HEK293 (cell line): ENCODE measurements around the gene DLL1.

Source experiments
- GLIS2 ChIP-seq: fragments of 450-650 bp; formaldehyde crosslinking; IDR thresholded peaks from 2 replicates; pipeline ENCODE4 v1.5.1; 2016; ENCODE audit warnings: missing biosample characterization, missing genetic modification characterization
- MYNN ChIP-seq: fragments of 450-650 bp; formaldehyde crosslinking; IDR thresholded peaks from 2 replicates; pipeline ENCODE4 v1.5.1; 2016; ENCODE audit warnings: missing biosample characterization, missing genetic modification characterization, borderline replicate concordance
- OSR2 ChIP-seq: fragments of 450-650 bp; formaldehyde crosslinking; IDR thresholded peaks from 2 replicates; pipeline ENCODE4 v1.5.1; 2016; ENCODE audit warnings: missing biosample characterization, missing genetic modification characterization
- YY1 ChIP-seq: fragments of 450-650 bp; formaldehyde crosslinking; IDR thresholded peaks from 2 replicates; pipeline ENCODE4 v1.5.1; 2018; ENCODE audit warnings: missing biosample characterization, missing genetic modification characterization
- ZBTB1 ChIP-seq: fragments of 450-650 bp; formaldehyde crosslinking; IDR thresholded peaks from 2 replicates; pipeline ENCODE4 v1.5.1; 2016; ENCODE audit warnings: missing biosample characterization, missing genetic modification characterization
- ZFP37 ChIP-seq: fragments of 450-650 bp; formaldehyde crosslinking; IDR thresholded peaks from 2 replicates; pipeline ENCODE4 v1.5.1; 2016; ENCODE audit warnings: missing biosample characterization, missing genetic modification characterization
- ZNF16 ChIP-seq: fragments of 450-650 bp; formaldehyde crosslinking; IDR thresholded peaks from 2 replicates; pipeline ENCODE4 v1.5.1; 2016; ENCODE audit warnings: low read depth, missing biosample characterization, missing genetic modification characterization
- ZNF23 ChIP-seq: fragments of 450-650 bp; formaldehyde crosslinking; IDR thresholded peaks from 2 replicates; pipeline ENCODE4 v1.5.1; 2016; ENCODE audit warnings: missing biosample characterization, missing genetic modification characterization, borderline replicate concordance
- ZNF423 ChIP-seq: fragments of 450-650 bp; formaldehyde crosslinking; IDR thresholded peaks from 2 replicates; pipeline ENCODE4 v1.5.1; 2016; ENCODE audit warnings: missing biosample characterization, missing genetic modification characterization
- ZNF530 ChIP-seq: fragments of 450-650 bp; formaldehyde crosslinking; IDR thresholded peaks from 2 replicates; pipeline ENCODE4 v1.5.1; 2016; ENCODE audit warnings: low read depth, missing biosample characterization, missing genetic modification characterization
- ZNF548 ChIP-seq: fragments of 450-650 bp; formaldehyde crosslinking; IDR thresholded peaks from 2 replicates; pipeline ENCODE4 v1.5.1; 2016; ENCODE audit warnings: missing biosample characterization, missing genetic modification characterization
- ZNF558 ChIP-seq: fragments of 450-650 bp; formaldehyde crosslinking; IDR thresholded peaks from 2 replicates; pipeline ENCODE4 v1.5.1; 2016; ENCODE audit warnings: missing biosample characterization, missing genetic modification characterization
- ZNF626 ChIP-seq: fragments of 450-650 bp; sonication (Bioruptor Pico); formaldehyde crosslinking; IDR thresholded peaks from 2 replicates; pipeline ENCODE4 v1.5.1; 2018; ENCODE audit warnings: missing biosample characterization, missing genetic modification characterization, inconsistent platforms
- ZNF654 ChIP-seq: fragments of 450-650 bp; formaldehyde crosslinking; IDR thresholded peaks from 2 replicates; pipeline ENCODE4 v1.5.1; 2016; ENCODE audit warnings: low read depth, missing biosample characterization, missing genetic modification characterization
- ZNF660 ChIP-seq: fragments of 450-650 bp; IDR thresholded peaks from 2 replicates; pipeline ENCODE4 v1.5.1; 2018; ENCODE audit warnings: missing biosample characterization, mild to moderate bottlenecking, missing genetic modification characterization
- ZNF76 ChIP-seq: fragments of 450-650 bp; formaldehyde crosslinking; IDR thresholded peaks from 2 replicates; pipeline ENCODE4; 2016; ENCODE audit warnings: low read depth, missing biosample characterization, missing genetic modification characterization, borderline replicate concordance
- ZNF776 ChIP-seq: fragments of 450-650 bp; formaldehyde crosslinking; IDR thresholded peaks from 2 replicates; pipeline ENCODE4 v1.5.0; 2017; ENCODE audit warnings: missing biosample characterization, missing genetic modification characterization, borderline replicate concordance
- ZNF777 ChIP-seq: fragments of 450-650 bp; formaldehyde crosslinking; IDR thresholded peaks from 2 replicates; pipeline ENCODE4 v1.5.1; 2017; ENCODE audit warnings: missing biosample characterization, missing genetic modification characterization, borderline replicate concordance
- ZNF792 ChIP-seq: fragments of 450-650 bp; formaldehyde crosslinking; IDR thresholded peaks from 2 replicates; pipeline ENCODE4 v1.5.1; 2016; ENCODE audit warnings: missing biosample characterization, missing genetic modification characterization
- TF ChIP-seq, protein P1 (sequence below): fragments of 450-650 bp; formaldehyde crosslinking; IDR thresholded peaks from 2 replicates; pipeline ENCODE4 v1.5.1; 2016; ENCODE audit warnings: missing biosample characterization, missing genetic modification characterization, low read depth
- TF ChIP-seq, protein P2 (sequence below): fragments of 450-650 bp; formaldehyde crosslinking; IDR thresholded peaks from 2 replicates; pipeline ENCODE4 v1.5.1; 2016; ENCODE audit warnings: missing biosample characterization, missing genetic modification characterization, borderline replicate concordance
- TF ChIP-seq, protein P3 (sequence below): fragments of 450-650 bp; formaldehyde crosslinking; IDR thresholded peaks from 2 replicates; pipeline ENCODE4 v1.5.1; 2017; ENCODE audit warnings: missing biosample characterization, missing genetic modification characterization
- TF ChIP-seq, protein P4 (sequence below): fragments of 450-650 bp; formaldehyde crosslinking; IDR thresholded peaks from 2 replicates; pipeline ENCODE4; 2016; ENCODE audit warnings: missing biosample characterization, missing genetic modification characterization
- TF ChIP-seq, protein P5 (sequence below): fragments of 450-650 bp; formaldehyde crosslinking; IDR thresholded peaks from 2 replicates; pipeline ENCODE4 v1.5.1; 2017; ENCODE audit warnings: missing biosample characterization, missing genetic modification characterization
- TF ChIP-seq, protein P6 (sequence below): fragments of 450-650 bp; formaldehyde crosslinking; IDR thresholded peaks from 2 replicates; pipeline ENCODE4 v1.5.1; 2016; ENCODE audit warnings: missing biosample characterization, missing genetic modification characterization

DLL1 gene

DNA sequence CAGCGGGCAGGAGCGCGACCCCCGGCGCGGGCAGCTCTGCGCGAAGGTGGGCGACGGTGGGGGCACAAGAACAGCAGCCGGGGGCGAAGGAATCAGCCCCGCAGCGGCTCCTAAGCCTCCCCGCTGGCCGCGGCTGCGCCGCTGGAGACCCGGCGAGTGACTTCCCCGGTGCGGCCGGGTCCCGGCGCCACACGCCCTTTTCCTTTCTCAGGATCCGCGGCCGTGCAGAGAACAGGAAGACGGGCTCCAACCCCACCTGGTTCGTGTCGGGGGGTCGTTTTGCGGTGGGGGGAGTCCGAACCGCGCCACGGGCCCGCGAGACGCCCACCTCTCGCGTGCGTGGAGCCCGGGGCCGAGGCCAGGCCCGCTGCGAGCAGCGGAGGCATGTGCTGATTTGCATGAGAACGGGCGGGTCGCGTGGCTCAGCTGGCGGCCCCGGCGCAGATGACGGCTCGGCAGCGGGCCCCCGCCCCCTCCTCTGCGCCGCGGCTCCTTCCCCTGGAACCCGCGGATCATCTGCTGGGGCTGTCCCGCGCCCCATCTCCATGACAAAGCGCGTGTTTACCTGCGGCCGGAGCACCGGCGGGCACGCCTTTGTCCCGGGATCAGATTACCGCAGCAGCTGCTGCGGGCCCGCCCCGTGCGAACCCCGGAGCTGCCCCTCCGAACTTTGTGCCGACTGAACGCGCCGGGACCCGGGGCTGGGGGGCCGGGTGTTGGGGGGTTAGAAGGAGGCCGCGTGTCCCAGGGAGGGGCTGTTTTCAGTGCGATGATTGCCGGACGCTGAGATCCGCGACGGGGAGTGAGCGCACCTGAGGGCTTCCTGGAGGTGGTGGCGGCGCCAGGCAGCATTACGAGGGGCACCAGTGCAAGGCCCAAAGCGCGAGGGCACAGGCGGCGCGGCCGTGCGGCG is 4.9 kb upstream of the DLL1 start (continued):
- TF ChIP-seq, protein P1, sequence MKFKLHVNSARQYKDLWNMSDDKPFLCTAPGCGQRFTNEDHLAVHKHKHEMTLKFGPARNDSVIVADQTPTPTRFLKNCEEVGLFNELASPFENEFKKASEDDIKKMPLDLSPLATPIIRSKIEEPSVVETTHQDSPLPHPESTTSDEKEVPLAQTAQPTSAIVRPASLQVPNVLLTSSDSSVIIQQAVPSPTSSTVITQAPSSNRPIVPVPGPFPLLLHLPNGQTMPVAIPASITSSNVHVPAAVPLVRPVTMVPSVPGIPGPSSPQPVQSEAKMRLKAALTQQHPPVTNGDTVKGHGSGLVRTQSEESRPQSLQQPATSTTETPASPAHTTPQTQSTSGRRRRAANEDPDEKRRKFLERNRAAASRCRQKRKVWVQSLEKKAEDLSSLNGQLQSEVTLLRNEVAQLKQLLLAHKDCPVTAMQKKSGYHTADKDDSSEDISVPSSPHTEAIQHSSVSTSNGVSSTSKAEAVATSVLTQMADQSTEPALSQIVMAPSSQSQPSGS (tag by site-specific recombination): no peak
- TF ChIP-seq ZNF530 (tag by site-specific recombination) (no peak), ZNF76 (tag by site-specific recombination) (no peak), ZNF23 (no peak), ZNF777 (tag by site-specific recombination) (0 out of 2 replicates have a peak, but pooled peaks have one; percentile 23), ZNF654 (tag by site-specific recombination) (no peak), YY1 (tag by site-specific recombination) (no peak), ZBTB1 (no peak), ZFP37 (tag by site-specific recombination) (no peak), ZNF548 (tag by site-specific recombination) (no peak), OSR2 (tag by site-specific recombination) (no peak), ZNF423 (no peak), ZNF626 (no peak), ZNF776 (tag by site-specific recombination) (peak; percentile 76; the same call in 1 of the 2 replicates), ZNF792 (tag by site-specific recombination) (no peak), MYNN (tag by site-specific recombination) (no peak), ZNF16 (tag by site-specific recombination) (no peak), ZNF660 (tag by site-specific recombination) (no peak), GLIS2 (tag by site-specific recombination) (peak; percentile 68), ZNF558 (tag by site-specific recombination) (no peak)
- TF ChIP-seq, protein P2, sequence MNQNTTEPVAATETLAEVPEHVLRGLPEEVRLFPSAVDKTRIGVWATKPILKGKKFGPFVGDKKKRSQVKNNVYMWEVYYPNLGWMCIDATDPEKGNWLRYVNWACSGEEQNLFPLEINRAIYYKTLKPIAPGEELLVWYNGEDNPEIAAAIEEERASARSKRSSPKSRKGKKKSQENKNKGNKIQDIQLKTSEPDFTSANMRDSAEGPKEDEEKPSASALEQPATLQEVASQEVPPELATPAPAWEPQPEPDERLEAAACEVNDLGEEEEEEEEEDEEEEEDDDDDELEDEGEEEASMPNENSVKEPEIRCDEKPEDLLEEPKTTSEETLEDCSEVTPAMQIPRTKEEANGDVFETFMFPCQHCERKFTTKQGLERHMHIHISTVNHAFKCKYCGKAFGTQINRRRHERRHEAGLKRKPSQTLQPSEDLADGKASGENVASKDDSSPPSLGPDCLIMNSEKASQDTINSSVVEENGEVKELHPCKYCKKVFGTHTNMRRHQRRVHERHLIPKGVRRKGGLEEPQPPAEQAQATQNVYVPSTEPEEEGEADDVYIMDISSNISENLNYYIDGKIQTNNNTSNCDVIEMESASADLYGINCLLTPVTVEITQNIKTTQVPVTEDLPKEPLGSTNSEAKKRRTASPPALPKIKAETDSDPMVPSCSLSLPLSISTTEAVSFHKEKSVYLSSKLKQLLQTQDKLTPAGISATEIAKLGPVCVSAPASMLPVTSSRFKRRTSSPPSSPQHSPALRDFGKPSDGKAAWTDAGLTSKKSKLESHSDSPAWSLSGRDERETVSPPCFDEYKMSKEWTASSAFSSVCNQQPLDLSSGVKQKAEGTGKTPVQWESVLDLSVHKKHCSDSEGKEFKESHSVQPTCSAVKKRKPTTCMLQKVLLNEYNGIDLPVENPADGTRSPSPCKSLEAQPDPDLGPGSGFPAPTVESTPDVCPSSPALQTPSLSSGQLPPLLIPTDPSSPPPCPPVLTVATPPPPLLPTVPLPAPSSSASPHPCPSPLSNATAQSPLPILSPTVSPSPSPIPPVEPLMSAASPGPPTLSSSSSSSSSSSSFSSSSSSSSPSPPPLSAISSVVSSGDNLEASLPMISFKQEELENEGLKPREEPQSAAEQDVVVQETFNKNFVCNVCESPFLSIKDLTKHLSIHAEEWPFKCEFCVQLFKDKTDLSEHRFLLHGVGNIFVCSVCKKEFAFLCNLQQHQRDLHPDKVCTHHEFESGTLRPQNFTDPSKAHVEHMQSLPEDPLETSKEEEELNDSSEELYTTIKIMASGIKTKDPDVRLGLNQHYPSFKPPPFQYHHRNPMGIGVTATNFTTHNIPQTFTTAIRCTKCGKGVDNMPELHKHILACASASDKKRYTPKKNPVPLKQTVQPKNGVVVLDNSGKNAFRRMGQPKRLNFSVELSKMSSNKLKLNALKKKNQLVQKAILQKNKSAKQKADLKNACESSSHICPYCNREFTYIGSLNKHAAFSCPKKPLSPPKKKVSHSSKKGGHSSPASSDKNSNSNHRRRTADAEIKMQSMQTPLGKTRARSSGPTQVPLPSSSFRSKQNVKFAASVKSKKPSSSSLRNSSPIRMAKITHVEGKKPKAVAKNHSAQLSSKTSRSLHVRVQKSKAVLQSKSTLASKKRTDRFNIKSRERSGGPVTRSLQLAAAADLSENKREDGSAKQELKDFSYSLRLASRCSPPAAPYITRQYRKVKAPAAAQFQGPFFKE: no peak
- TF ChIP-seq, protein P3, sequence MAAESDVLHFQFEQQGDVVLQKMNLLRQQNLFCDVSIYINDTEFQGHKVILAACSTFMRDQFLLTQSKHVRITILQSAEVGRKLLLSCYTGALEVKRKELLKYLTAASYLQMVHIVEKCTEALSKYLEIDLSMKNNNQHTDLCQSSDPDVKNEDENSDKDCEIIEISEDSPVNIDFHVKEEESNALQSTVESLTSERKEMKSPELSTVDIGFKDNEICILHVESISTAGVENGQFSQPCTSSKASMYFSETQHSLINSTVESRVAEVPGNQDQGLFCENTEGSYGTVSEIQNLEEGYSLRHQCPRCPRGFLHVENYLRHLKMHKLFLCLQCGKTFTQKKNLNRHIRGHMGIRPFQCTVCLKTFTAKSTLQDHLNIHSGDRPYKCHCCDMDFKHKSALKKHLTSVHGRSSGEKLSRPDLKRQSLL (tag by site-specific recombination): no peak
- TF ChIP-seq, protein P4, sequence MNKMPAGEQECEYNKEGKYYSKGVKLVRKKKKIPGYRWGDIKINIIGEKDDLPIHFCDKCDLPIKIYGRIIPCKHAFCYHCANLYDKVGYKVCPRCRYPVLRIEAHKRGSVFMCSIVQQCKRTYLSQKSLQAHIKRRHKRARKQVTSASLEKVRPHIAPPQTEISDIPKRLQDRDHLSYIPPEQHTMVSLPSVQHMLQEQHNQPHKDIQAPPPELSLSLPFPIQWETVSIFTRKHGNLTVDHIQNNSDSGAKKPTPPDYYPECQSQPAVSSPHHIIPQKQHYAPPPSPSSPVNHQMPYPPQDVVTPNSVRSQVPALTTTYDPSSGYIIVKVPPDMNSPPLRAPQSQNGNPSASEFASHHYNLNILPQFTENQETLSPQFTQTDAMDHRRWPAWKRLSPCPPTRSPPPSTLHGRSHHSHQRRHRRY (tag by site-specific recombination): no peak
- TF ChIP-seq, protein P5, sequence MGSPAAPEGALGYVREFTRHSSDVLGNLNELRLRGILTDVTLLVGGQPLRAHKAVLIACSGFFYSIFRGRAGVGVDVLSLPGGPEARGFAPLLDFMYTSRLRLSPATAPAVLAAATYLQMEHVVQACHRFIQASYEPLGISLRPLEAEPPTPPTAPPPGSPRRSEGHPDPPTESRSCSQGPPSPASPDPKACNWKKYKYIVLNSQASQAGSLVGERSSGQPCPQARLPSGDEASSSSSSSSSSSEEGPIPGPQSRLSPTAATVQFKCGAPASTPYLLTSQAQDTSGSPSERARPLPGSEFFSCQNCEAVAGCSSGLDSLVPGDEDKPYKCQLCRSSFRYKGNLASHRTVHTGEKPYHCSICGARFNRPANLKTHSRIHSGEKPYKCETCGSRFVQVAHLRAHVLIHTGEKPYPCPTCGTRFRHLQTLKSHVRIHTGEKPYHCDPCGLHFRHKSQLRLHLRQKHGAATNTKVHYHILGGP (tag by site-specific recombination): no peak
- TF ChIP-seq, protein P6, sequence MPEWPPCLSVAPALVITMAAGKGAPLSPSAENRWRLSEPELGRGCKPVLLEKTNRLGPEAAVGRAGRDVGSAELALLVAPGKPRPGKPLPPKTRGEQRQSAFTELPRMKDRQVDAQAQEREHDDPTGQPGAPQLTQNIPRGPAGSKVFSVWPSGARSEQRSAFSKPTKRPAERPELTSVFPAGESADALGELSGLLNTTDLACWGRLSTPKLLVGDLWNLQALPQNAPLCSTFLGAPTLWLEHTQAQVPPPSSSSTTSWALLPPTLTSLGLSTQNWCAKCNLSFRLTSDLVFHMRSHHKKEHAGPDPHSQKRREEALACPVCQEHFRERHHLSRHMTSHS: no peak
